GM12892 (cell line): ENCODE data around the gene FAF1.

Experiments
- POLR2A ChIP-seq: IDR thresholded peaks from 2 replicates; pipeline ENCODE4 v1.6.1; 2011; ENCODE audit warnings: low read depth, low read length, control low read depth
- POLR2AphosphoS5 ChIP-seq: IDR thresholded peaks from 2 replicates; pipeline ENCODE4 v1.6.1; 2011; ENCODE audit warnings: low read depth, low read length, control low read depth
- TAF1 ChIP-seq: IDR thresholded peaks from 2 replicates; pipeline ENCODE4 v1.6.1; 2011; ENCODE audit warnings: low read depth, mild to moderate bottlenecking, control low read depth, low read length, borderline replicate concordance

DNA sequence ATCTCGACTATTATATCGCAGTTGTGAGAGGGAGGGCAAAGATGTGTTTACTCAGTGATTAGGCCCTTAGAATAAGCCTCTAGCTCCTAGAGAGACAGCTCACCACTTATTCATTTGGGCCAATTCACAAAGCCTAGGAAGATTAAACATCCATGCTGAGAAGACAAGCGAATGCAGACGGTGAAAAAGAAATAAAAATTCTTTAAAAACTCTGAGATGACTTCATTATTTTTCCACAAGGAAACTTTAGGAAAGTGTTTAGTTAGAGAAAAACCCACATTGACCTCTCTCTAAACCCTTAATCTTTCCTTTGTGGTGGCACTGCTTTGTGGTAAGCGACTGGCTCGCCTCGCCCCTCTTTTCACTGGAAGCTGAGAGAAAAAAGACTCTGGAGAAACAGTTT, 390.0 kb downstream of the FAF1 start:
- TF ChIP-seq POLR2AphosphoS5 (no peak), POLR2A (no peak), TAF1 (no peak)
